HCT116 (cell line): ENCODE data around the gene FLT3. TPM values are rescaled to one million over a fixed set of nuclear protein-coding genes. Genes with fewer than 3 reads are reported as not detected.
"Not testable (repeated sequence)": the region's sequence is repeated elsewhere in the genome, so short reads cannot be mapped to it uniquely, and the experiment has no call there.

Experiments used
- ATAC-seq: fragments of 200-7000 bp; cut with Tn5 transposase; 2 replicates; pipeline ENCODE4 v1.9.1; 2020; ENCODE audit warnings: mild to moderate bottlenecking, moderate library complexity
- BruUV-seq: library from RNA; stranded (reverse); fragments of 400-500 nt; replicated peaks from 2 replicates; lab custom pipeline; 2021; lab: Mats Ljungman, UMichigan
- CTCF ChIA-PET: fragments of 300-600 bp; sonication (Branson Sonifier 250); formaldehyde crosslinking; loops from one replicate; lab custom pipeline; 2021; ENCODE audit warnings: antibody characterized with exemption; lab: Charles Lee
- POLR2A ChIA-PET: fragments of 300-600, 350-600 bp; sonication (Branson Sonifier 250); formaldehyde crosslinking; loops from one replicate; lab custom pipeline; 2021; ENCODE audit warnings: antibody characterized with exemption; lab: Charles Lee
- RAD21 ChIA-PET, 2 experiments: fragments of 300-600 bp; sonication (Branson Sonifier 250); formaldehyde crosslinking; loops; one replicate each; lab custom pipeline; 2023; ENCODE audit warnings: low total read pairs in 2 of 2; ENCODE audit not compliant: uncharacterized antibody in 2 of 2, unreplicated experiment in 2 of 2, low non-redundant PET in 1 of 2; lab: Charles Lee
- DNase-seq: peaks from one replicate; pipeline ENCODE4 v3.0.0-alpha.2; 2010; ENCODE audit warnings: low read depth, low spot score
- H2AFZ ChIP-seq: fragments of 200-600 bp; shearing (Covaris generic), sonication (generic); 2 replicates; pipeline ENCODE4 v1.6.1; 2017; ENCODE audit warnings: low read depth, mixed run types, mixed read lengths, antibody characterized with exemption, low read length; ENCODE audit not compliant: poor library complexity, severe bottlenecking
- H3K27ac ChIP-seq: 2 replicates; pipeline ENCODE4 v1.5.1; 2012; ENCODE audit warnings: low read depth, low read length
- H3K27me3 ChIP-seq: fragments of 200-600 bp; sonication (generic); 2 replicates; pipeline ENCODE4 v1.6.1; 2016; ENCODE audit warnings: mixed run types, low read length, mixed read lengths; ENCODE audit not compliant: insufficient read depth
- H3K36me3 ChIP-seq, 2 experiments: fragments of 200-500 bp in 1 of 2; fragments of 200-600 bp in 1 of 2; sonication (Bioruptor generic) in 1 of 2; sonication (generic) in 1 of 2; 2 replicates each; pipeline versions ENCODE4 v1.5.1 to v1.6.1; 2014 to 2016; ENCODE audit warnings: low read length in 2 of 2, inconsistent platforms in 1 of 2, mixed read lengths in 1 of 2, mixed run types in 1 of 2; ENCODE audit not compliant: insufficient read depth in 2 of 2, control insufficient read depth in 1 of 2
- H3K4me1 ChIP-seq, 2 experiments: fragments of 200-600 bp in 1 of 2; sonication (generic) in 1 of 2; 2 replicates each; pipeline versions ENCODE4 v1.5.1 to v1.6.1; 2012 to 2017; ENCODE audit warnings: low read length in 2 of 2, inconsistent platforms in 1 of 2, mild to moderate bottlenecking in 1 of 2, mixed read lengths in 1 of 2, mixed run types in 1 of 2, moderate library complexity in 1 of 2; ENCODE audit not compliant: insufficient read depth in 2 of 2, control insufficient read depth in 1 of 2
- H3K4me2 ChIP-seq: fragments of 200-600 bp; sonication (generic); 2 replicates; pipeline ENCODE4 v1.6.1; 2017; ENCODE audit warnings: mixed run types, low read length, mixed read lengths
- H3K4me3 ChIP-seq, 2 experiments: fragments of 200-600 bp in 1 of 2; sonication (generic) in 1 of 2; replicated peaks in 1 of 2; 2 replicates each; pipeline ENCODE4 v1.5.1; 2011 to 2016; ENCODE audit warnings: low read length in 2 of 2, control low read depth in 1 of 2, low read depth in 1 of 2, mild to moderate bottlenecking in 1 of 2, mixed read lengths in 1 of 2, mixed run types in 1 of 2
- H3K79me2 ChIP-seq: fragments of 200-600 bp; sonication (generic); 2 replicates; pipeline ENCODE4 v1.6.1; 2017; ENCODE audit warnings: mild to moderate bottlenecking, mixed run types, low read length, moderate library complexity, mixed read lengths; ENCODE audit not compliant: insufficient read depth
- H3K9ac ChIP-seq: fragments of 200-600 bp; sonication (generic); 2 replicates; pipeline ENCODE4 v1.6.1; 2016; ENCODE audit warnings: low read length, mixed read lengths
- H3K9me2 ChIP-seq: fragments of 200-600 bp; sonication (generic), shearing (Covaris generic); 2 replicates; pipeline ENCODE4 v1.6.1; 2017; ENCODE audit warnings: mixed run types, mild to moderate bottlenecking, moderate library complexity; ENCODE audit not compliant: insufficient read depth
- H3K9me3 ChIP-seq, 2 experiments: fragments of 200-500 bp in 1 of 2; fragments of 200-600 bp in 1 of 2; sonication (Bioruptor generic) in 1 of 2; sonication (generic) in 1 of 2; 2 replicates each; pipeline ENCODE4 v1.6.1; 2014 to 2017; ENCODE audit warnings: low read length in 2 of 2, mixed read lengths in 2 of 2, inconsistent platforms in 1 of 2, low read depth in 1 of 2, mild to moderate bottlenecking in 1 of 2, mixed run types in 1 of 2, moderate library complexity in 1 of 2; ENCODE audit not compliant: control insufficient read depth in 1 of 2, insufficient read depth in 1 of 2
- H4K20me1 ChIP-seq: fragments of 200-600 bp; sonication (generic), shearing (Covaris generic); 2 replicates; pipeline ENCODE4 v1.6.1; 2017; ENCODE audit warnings: mixed run types, mild to moderate bottlenecking, moderate library complexity; ENCODE audit not compliant: insufficient read depth
- CBX3 ChIP-seq: IDR thresholded peaks from 2 replicates; pipeline ENCODE4 v1.6.1; 2012; ENCODE audit warnings: low read depth
- ELF1 ChIP-seq: IDR thresholded peaks from 2 replicates; pipeline ENCODE4 v1.6.1; 2012; ENCODE audit warnings: low read depth, borderline replicate concordance
- FOSL1 ChIP-seq: IDR thresholded peaks from 2 replicates; pipeline ENCODE4 v1.6.1; 2012; ENCODE audit warnings: low read depth
- JUND ChIP-seq: IDR thresholded peaks from 2 replicates; pipeline ENCODE4 v1.6.1; 2012
- MAX ChIP-seq: IDR thresholded peaks from 2 replicates; pipeline ENCODE4 v1.6.1; 2012
- SIN3A ChIP-seq: IDR thresholded peaks from 2 replicates; pipeline ENCODE4 v1.6.1; 2012; ENCODE audit warnings: low read depth
- SRF ChIP-seq: IDR thresholded peaks from 2 replicates; pipeline ENCODE4 v1.6.1; 2012; ENCODE audit warnings: low read depth
- TCF7L2 ChIP-seq: IDR thresholded peaks from 2 replicates; pipeline ENCODE4 v1.7.0; 2011; ENCODE audit warnings: borderline replicate concordance, inconsistent platforms; ENCODE audit not compliant: insufficient read depth, insufficient read length; ENCODE audit errors: extremely low read depth
- YY1 ChIP-seq: IDR thresholded peaks from 2 replicates; pipeline ENCODE4 v1.6.1; 2011; ENCODE audit warnings: low read length, low read depth, moderate library complexity, mild to moderate bottlenecking; ENCODE audit not compliant: insufficient replicate concordance; ENCODE audit errors: extremely low read depth
- intact Hi-C: fragments of 100-400 bp; cut with micrococcal nuclease; formaldehyde crosslinking; loops from 2 replicates; pipeline ENCODE4 v1.10.0; 2022
- total RNA-seq: library from RNA; stranded (reverse); gene quantifications from one replicate; pipeline ENCODE4 v1.2.1, GENCODE V29; 2021; ENCODE audit not compliant: unreplicated experiment

FLT3 gene
- total RNA-seq, 1 experiment from 2014 or later: 0.17 TPM

- Histone ChIP-seq H3K9me3 (no peaks in the 10 kb centered on the region), H3K4me2 (no peak overlapping the region), H3K27me3 (no peaks in the 10 kb centered on the region), H3K4me3 (no peak overlapping the region), H3K9ac (no peak overlapping the region), H3K27ac (no peak overlapping the region), H3K4me1 (no peaks in the 10 kb centered on the region), H3K36me3 (no peaks in the 10 kb centered on the region)
- no peak for DNase-seq
- TF ChIP-seq JUND (no peak), SIN3A (no peak), CBX3 (no peak), YY1 (no peak), FOSL1 (no peak), MAX (no peak), ELF1 (no peak), SRF (no peak), TCF7L2 (no peak)
- TF ChIP-seq, all 23 proteins: peak for 0
- RAD21 ChIA-PET: no interaction called here
- intact Hi-C loops: no loop called here
- POLR2A ChIA-PET: no interaction called here
- no peaks in the 10 kb centered on the region for H4K20me1 ChIP-seq
- BruUV-seq: no TSS peak
- ATAC-seq: no peak
- H2AFZ ChIP-seq: no peak overlapping the region
- H3K79me2 ChIP-seq: no peaks in the 10 kb centered on the region
- CTCF ChIA-PET: no interaction called here
- no peaks in the 10 kb centered on the region for H3K9me2 ChIP-seq
These were observed 6.6 kb upstream of the FLT3 start for GRCh38 chr13:28106976-28107375.

GRCh38 chr13:28101886-28102285 is 1.5 kb upstream of the FLT3 start:
- ATAC-seq, H4K20me1 ChIP-seq, H3K4me3 ChIP-seq, intact Hi-C loops, H3K9ac ChIP-seq, H3K9me2 ChIP-seq, H3K27ac ChIP-seq, RAD21 ChIA-PET, H2AFZ ChIP-seq, H3K9me3 ChIP-seq, H3K36me3 ChIP-seq, H3K79me2 ChIP-seq, CTCF ChIA-PET, DNase-seq, H3K4me2 ChIP-seq, BruUV-seq: not testable (repeated sequence)
- H3K27me3 ChIP-seq: peaks cover 16% of the 10 kb centered on the region; the same call in 1 of the 2 replicates
- POLR2A ChIA-PET: interaction anchor here (0.8 kb wide), 1 partner anchor 652 kb away, joined by 3 read pairs; no protein-coding TSS in a partner anchor
- H3K4me1 ChIP-seq: peaks cover 0 to 13% of the 10 kb centered on the region in 2 experiments; a peak in 2 of 4 replicates
